HepG2 (cell line): Measurements from ENCODE around the gene ITGB1. TPM values are rescaled to one million over a fixed set of nuclear protein-coding genes. Genes with fewer than 3 reads are reported as not detected.

Experiments
- ELF1 ChIP-seq: sonication (generic); formaldehyde crosslinking; IDR thresholded peaks from 2 replicates; pipeline ENCODE4 v1.4.0; 2020; ENCODE audit warnings: missing genetic modification reagents
- HDAC2 ChIP-seq: sonication (generic); formaldehyde crosslinking; IDR thresholded peaks from 2 replicates; pipeline ENCODE4 v1.4.0; 2020; ENCODE audit warnings: missing genetic modification reagents
- TBX2 ChIP-seq: sonication (generic); formaldehyde crosslinking; IDR thresholded peaks from 2 replicates; pipeline ENCODE4 v1.5.0; 2020; ENCODE audit warnings: missing genetic modification reagents, mild to moderate bottlenecking, borderline replicate concordance
- XRCC5 ChIP-seq: fragments of 200-400 bp; formaldehyde crosslinking; optimal IDR thresholded peaks from 2 replicates; pipeline ENCODE3; 2017; ENCODE audit warnings: mild to moderate bottlenecking, low read length
- ZNF7 ChIP-seq: IDR thresholded peaks from 2 replicates; pipeline ENCODE4 v1.6.1; 2016; ENCODE audit warnings: missing biosample characterization, missing genetic modification reagents
- polyA plus RNA-seq, 8 experiments: library from polyadenylated mRNA; depleted of rRNA in 3 of 8; stranded (reverse) in 7 of 8; unstranded in 1 of 8; fragments of >200 nt; fragmentation: Illumina TruSeq in 4 of 8; extraction: Trizol in 4 of 8; gene quantifications; 2 replicates each; pipeline versions ENCODE4 v1.2.1 to v1.2.3, GENCODE V29; 2011 to 2016; ENCODE audit warnings: low read depth in 4 of 8, missing spikeins in 1 of 8, mixed read lengths in 1 of 8; ENCODE audit not compliant: insufficient read depth in 1 of 8
- total RNA-seq, 5 experiments: library from RNA; depleted of rRNA; stranded (reverse); fragments of >200 nt; fragmentation: Illumina TruSeq; extraction: Trizol; gene quantifications; 2 replicates each; pipeline ENCODE4 v1.2.3, GENCODE V29; 2016; ENCODE audit warnings: low read depth in 1 of 5
- TF ChIP-seq, protein P1 (sequence below): IDR thresholded peaks from 2 replicates; pipeline ENCODE4 v1.4.0; 2020; ENCODE audit warnings: mild to moderate bottlenecking, missing genetic modification reagents
- TF ChIP-seq, protein P2 (sequence below): sonication (generic); formaldehyde crosslinking; IDR thresholded peaks from 2 replicates; pipeline ENCODE4 v1.5.1; 2020; ENCODE audit warnings: mild to moderate bottlenecking, missing genetic modification reagents, moderate library complexity
- TF ChIP-seq, protein P3 (sequence below): IDR thresholded peaks from 2 replicates; pipeline ENCODE4 v1.6.1; 2016; ENCODE audit warnings: low read depth
- TF ChIP-seq, protein P4 (sequence below): IDR thresholded peaks from 2 replicates; pipeline ENCODE4 v1.6.1; 2016; ENCODE audit warnings: low read depth, control low read depth
- TF ChIP-seq, protein P5 (sequence below): sonication (generic); formaldehyde crosslinking; IDR thresholded peaks from 2 replicates; pipeline ENCODE4 v1.4.0; 2020; ENCODE audit warnings: missing genetic modification reagents
- TF ChIP-seq, protein P6 (sequence below): sonication (generic); formaldehyde crosslinking; IDR thresholded peaks from 2 replicates; pipeline ENCODE4 v1.4.0; 2020; ENCODE audit warnings: missing genetic modification reagents

ITGB1 gene
- total and polyA plus RNA-seq, 2 of the 13 experiments (the other 11 are each of a cell fraction or from before 2014, with no cell fraction given): 190 to 204 TPM

DNA sequence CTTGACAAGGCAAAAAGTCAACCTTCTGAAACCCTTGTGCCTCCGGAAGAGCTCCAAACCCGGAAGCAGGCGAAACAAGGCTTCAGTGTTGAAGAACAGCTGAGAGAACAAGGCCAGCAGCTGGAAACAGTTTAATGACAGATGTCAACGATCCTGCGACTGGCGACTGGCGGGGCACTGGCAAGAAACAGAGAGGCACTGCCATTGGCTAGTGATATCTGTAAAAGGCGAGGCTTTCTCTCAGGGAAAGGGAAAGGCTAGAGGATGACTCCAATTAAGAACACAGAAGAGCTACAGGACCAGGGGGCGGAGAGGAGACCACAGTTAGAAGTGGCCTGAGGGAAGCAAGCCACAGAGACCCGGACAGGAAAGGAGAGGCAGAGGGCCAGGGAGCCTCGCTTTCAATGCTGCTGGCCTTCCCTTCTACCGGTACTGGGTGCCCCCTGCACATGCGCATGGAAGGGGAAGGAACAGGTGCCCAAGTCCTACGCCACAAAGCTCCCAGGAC, 19.4 kb downstream of the ITGB1 start (continued):
- TF ChIP-seq, protein P1, sequence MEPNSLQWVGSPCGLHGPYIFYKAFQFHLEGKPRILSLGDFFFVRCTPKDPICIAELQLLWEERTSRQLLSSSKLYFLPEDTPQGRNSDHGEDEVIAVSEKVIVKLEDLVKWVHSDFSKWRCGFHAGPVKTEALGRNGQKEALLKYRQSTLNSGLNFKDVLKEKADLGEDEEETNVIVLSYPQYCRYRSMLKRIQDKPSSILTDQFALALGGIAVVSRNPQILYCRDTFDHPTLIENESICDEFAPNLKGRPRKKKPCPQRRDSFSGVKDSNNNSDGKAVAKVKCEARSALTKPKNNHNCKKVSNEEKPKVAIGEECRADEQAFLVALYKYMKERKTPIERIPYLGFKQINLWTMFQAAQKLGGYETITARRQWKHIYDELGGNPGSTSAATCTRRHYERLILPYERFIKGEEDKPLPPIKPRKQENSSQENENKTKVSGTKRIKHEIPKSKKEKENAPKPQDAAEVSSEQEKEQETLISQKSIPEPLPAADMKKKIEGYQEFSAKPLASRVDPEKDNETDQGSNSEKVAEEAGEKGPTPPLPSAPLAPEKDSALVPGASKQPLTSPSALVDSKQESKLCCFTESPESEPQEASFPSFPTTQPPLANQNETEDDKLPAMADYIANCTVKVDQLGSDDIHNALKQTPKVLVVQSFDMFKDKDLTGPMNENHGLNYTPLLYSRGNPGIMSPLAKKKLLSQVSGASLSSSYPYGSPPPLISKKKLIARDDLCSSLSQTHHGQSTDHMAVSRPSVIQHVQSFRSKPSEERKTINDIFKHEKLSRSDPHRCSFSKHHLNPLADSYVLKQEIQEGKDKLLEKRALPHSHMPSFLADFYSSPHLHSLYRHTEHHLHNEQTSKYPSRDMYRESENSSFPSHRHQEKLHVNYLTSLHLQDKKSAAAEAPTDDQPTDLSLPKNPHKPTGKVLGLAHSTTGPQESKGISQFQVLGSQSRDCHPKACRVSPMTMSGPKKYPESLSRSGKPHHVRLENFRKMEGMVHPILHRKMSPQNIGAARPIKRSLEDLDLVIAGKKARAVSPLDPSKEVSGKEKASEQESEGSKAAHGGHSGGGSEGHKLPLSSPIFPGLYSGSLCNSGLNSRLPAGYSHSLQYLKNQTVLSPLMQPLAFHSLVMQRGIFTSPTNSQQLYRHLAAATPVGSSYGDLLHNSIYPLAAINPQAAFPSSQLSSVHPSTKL (CRISPR knock-in tag): peak; percentile 40; the same call in 1 of the 2 replicates
- TF ChIP-seq ELF1 (CRISPR knock-in tag) (peak; percentile 96), TBX2 (CRISPR knock-in tag) (peak; percentile 27; the same call in 1 of the 2 replicates), HDAC2 (CRISPR knock-in tag) (peak; percentile 57; the same call in 1 of the 2 replicates), XRCC5 (no peak), ZNF7 (CRISPR knock-in tag) (no peak)
- TF ChIP-seq, protein P2, sequence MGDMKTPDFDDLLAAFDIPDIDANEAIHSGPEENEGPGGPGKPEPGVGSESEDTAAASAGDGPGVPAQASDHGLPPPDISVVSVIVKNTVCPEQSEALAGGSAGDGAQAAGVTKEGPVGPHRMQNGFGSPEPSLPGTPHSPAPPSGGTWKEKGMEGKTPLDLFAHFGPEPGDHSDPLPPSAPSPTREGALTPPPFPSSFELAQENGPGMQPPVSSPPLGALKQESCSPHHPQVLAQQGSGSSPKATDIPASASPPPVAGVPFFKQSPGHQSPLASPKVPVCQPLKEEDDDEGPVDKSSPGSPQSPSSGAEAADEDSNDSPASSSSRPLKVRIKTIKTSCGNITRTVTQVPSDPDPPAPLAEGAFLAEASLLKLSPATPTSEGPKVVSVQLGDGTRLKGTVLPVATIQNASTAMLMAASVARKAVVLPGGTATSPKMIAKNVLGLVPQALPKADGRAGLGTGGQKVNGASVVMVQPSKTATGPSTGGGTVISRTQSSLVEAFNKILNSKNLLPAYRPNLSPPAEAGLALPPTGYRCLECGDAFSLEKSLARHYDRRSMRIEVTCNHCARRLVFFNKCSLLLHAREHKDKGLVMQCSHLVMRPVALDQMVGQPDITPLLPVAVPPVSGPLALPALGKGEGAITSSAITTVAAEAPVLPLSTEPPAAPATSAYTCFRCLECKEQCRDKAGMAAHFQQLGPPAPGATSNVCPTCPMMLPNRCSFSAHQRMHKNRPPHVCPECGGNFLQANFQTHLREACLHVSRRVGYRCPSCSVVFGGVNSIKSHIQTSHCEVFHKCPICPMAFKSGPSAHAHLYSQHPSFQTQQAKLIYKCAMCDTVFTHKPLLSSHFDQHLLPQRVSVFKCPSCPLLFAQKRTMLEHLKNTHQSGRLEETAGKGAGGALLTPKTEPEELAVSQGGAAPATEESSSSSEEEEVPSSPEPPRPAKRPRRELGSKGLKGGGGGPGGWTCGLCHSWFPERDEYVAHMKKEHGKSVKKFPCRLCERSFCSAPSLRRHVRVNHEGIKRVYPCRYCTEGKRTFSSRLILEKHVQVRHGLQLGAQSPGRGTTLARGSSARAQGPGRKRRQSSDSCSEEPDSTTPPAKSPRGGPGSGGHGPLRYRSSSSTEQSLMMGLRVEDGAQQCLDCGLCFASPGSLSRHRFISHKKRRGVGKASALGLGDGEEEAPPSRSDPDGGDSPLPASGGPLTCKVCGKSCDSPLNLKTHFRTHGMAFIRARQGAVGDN (CRISPR knock-in tag): peak; percentile 42
- TF ChIP-seq, protein P3, sequence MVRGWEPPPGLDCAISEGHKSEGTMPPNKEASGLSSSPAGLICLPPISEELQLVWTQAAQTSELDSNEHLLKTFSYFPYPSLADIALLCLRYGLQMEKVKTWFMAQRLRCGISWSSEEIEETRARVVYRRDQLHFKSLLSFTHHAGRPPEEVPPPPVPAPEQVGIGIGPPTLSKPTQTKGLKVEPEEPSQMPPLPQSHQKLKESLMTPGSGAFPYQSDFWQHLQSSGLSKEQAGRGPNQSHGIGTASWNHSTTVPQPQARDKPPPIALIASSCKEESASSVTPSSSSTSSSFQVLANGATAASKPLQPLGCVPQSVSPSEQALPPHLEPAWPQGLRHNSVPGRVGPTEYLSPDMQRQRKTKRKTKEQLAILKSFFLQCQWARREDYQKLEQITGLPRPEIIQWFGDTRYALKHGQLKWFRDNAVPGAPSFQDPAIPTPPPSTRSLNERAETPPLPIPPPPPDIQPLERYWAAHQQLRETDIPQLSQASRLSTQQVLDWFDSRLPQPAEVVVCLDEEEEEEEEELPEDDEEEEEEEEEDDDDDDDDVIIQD (CRISPR knock-in tag): peak; percentile 39; the same call in 1 of the 2 replicates
- TF ChIP-seq, protein P4, sequence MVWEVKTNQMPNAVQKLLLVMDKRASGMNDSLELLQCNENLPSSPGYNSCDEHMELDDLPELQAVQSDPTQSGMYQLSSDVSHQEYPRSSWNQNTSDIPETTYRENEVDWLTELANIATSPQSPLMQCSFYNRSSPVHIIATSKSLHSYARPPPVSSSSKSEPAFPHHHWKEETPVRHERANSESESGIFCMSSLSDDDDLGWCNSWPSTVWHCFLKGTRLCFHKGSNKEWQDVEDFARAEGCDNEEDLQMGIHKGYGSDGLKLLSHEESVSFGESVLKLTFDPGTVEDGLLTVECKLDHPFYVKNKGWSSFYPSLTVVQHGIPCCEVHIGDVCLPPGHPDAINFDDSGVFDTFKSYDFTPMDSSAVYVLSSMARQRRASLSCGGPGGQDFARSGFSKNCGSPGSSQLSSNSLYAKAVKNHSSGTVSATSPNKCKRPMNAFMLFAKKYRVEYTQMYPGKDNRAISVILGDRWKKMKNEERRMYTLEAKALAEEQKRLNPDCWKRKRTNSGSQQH (CRISPR knock-in tag): peak; percentile 33; the same call in 1 of the 2 replicates
- TF ChIP-seq, protein P5, sequence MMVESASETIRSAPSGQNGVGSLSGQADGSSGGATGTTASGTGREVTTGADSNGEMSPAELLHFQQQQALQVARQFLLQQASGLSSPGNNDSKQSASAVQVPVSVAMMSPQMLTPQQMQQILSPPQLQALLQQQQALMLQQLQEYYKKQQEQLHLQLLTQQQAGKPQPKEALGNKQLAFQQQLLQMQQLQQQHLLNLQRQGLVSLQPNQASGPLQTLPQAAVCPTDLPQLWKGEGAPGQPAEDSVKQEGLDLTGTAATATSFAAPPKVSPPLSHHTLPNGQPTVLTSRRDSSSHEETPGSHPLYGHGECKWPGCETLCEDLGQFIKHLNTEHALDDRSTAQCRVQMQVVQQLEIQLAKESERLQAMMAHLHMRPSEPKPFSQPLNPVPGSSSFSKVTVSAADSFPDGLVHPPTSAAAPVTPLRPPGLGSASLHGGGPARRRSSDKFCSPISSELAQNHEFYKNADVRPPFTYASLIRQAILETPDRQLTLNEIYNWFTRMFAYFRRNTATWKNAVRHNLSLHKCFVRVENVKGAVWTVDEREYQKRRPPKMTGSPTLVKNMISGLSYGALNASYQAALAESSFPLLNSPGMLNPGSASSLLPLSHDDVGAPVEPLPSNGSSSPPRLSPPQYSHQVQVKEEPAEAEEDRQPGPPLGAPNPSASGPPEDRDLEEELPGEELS (CRISPR knock-in tag): peak; percentile 32; the same call in 1 of the 2 replicates
- TF ChIP-seq, protein P6, sequence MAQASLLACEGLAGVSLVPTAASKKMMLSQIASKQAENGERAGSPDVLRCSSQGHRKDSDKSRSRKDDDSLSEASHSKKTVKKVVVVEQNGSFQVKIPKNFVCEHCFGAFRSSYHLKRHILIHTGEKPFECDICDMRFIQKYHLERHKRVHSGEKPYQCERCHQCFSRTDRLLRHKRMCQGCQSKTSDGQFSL: no peak
